Trophoblast cell (in vitro differentiated cells and primary cell): Measurements from ENCODE around the gene CLCA2.
"Not testable (repeated sequence)": the region's sequence is repeated elsewhere in the genome, so short reads cannot be mapped to it uniquely, and the experiment has no call there.

Experiments used
- DNase-seq, 2 donors: peaks; one replicate each; pipeline ENCODE4 v3.0.0-alpha.2; 2016
- H2AFZ ChIP-seq: 2 replicates; pipeline ENCODE4 v1.6.1; 2013; ENCODE audit warnings: low read length, moderate library complexity, mild to moderate bottlenecking; ENCODE audit not compliant: insufficient read depth, poor library complexity
- H2AK5ac ChIP-seq: 2 replicates; pipeline ENCODE4 v1.6.1; 2013; ENCODE audit warnings: mild to moderate bottlenecking, low read length
- H2BK120ac ChIP-seq: 2 replicates; pipeline ENCODE4 v1.6.1; 2013; ENCODE audit warnings: low read length, mild to moderate bottlenecking, moderate library complexity; ENCODE audit not compliant: insufficient read depth, poor library complexity
- H2BK12ac ChIP-seq: 2 replicates; pipeline ENCODE4 v1.6.1; 2013; ENCODE audit warnings: mild to moderate bottlenecking, low read length, moderate library complexity
- H2BK5ac ChIP-seq: 2 replicates; pipeline ENCODE4 v1.6.1; 2013; ENCODE audit warnings: low read length, low read depth, moderate library complexity, mild to moderate bottlenecking; ENCODE audit not compliant: poor library complexity
- H3K14ac ChIP-seq: 2 replicates; pipeline ENCODE4 v1.6.1; 2013; ENCODE audit warnings: mild to moderate bottlenecking, low read length
- H3K18ac ChIP-seq: 2 replicates; pipeline ENCODE4 v1.6.1; 2013; ENCODE audit warnings: mild to moderate bottlenecking, low read length
- H3K23ac ChIP-seq: 2 replicates; pipeline ENCODE4 v1.6.1; 2013; ENCODE audit warnings: low read length
- H3K27ac ChIP-seq: 2 replicates; pipeline ENCODE4 v1.5.1; 2013; ENCODE audit warnings: low read depth, mild to moderate bottlenecking, inconsistent platforms, low read length, moderate library complexity
- H3K27me3 ChIP-seq: 2 replicates; pipeline ENCODE4 v1.6.1; 2013; ENCODE audit warnings: inconsistent platforms, mild to moderate bottlenecking, low read length, moderate library complexity; ENCODE audit not compliant: insufficient read depth
- H3K36me3 ChIP-seq, 2 experiments: 1 replicate in 1 of 2; 2 replicates in 1 of 2; pipeline ENCODE4 v1.6.1; 2013; ENCODE audit warnings: low read length in 2 of 2, mild to moderate bottlenecking in 2 of 2, moderate library complexity in 1 of 2; ENCODE audit not compliant: insufficient read depth in 2 of 2, control insufficient read depth in 1 of 2
- H3K4ac ChIP-seq: 2 replicates; pipeline ENCODE4 v1.6.1; 2013; ENCODE audit warnings: low read depth, mild to moderate bottlenecking, low read length, moderate library complexity
- H3K4me1 ChIP-seq, 2 experiments: 1 replicate in 1 of 2; 2 replicates in 1 of 2; pipeline ENCODE4 v1.6.1; 2013; ENCODE audit warnings: low read length in 2 of 2, mild to moderate bottlenecking in 2 of 2, moderate library complexity in 1 of 2; ENCODE audit not compliant: insufficient read depth in 2 of 2, control insufficient read depth in 1 of 2
- H3K4me2 ChIP-seq: 2 replicates; pipeline ENCODE4 v1.6.1; 2013; ENCODE audit warnings: inconsistent platforms, mild to moderate bottlenecking, low read length, moderate library complexity
- H3K4me3 ChIP-seq: 2 replicates; pipeline ENCODE4 v1.5.1; 2013; ENCODE audit warnings: mild to moderate bottlenecking, low read depth, low read length, inconsistent platforms
- H3K79me1 ChIP-seq: one replicate; pipeline ENCODE4 v1.6.1; 2013; ENCODE audit warnings: low read length
- H3K79me2 ChIP-seq: 2 replicates; pipeline ENCODE4 v1.6.1; 2013; ENCODE audit warnings: low read length, mild to moderate bottlenecking; ENCODE audit not compliant: control insufficient read depth, insufficient read depth, poor library complexity
- H3K9ac ChIP-seq: 2 replicates; pipeline ENCODE4 v1.6.1; 2013; ENCODE audit warnings: mild to moderate bottlenecking, low read length
- H3K9me3 ChIP-seq: 2 replicates; pipeline ENCODE4 v1.6.1; 2013; ENCODE audit warnings: low read depth, mild to moderate bottlenecking, control low read depth, inconsistent platforms, low read length; ENCODE audit not compliant: insufficient read depth
- H4K12ac ChIP-seq: 2 replicates; pipeline ENCODE4 v1.6.1; 2013; ENCODE audit warnings: low read depth, mild to moderate bottlenecking, low read length, moderate library complexity
- H4K8ac ChIP-seq: 2 replicates; pipeline ENCODE4 v1.6.1; 2013; ENCODE audit warnings: low read depth, mild to moderate bottlenecking, low read length, moderate library complexity
- H4K91ac ChIP-seq: one replicate; pipeline ENCODE4 v1.6.1; 2013; ENCODE audit warnings: low read depth, mild to moderate bottlenecking, low read length, moderate library complexity
- WGBS: extraction: QIAGEN DNeasy Blood & Tissue Kit; methylation state at CpG from one replicate; pipeline ENCODE4 v1.1.7; 2013; ENCODE audit warnings: missing lambda C conversion rate; ENCODE audit not compliant: insufficient read length, insufficient coverage; ENCODE audit errors: extremely low coverage; 5-methylcytosine and 5-hydroxymethylcytosine counted together

CLCA2 gene

DNA sequence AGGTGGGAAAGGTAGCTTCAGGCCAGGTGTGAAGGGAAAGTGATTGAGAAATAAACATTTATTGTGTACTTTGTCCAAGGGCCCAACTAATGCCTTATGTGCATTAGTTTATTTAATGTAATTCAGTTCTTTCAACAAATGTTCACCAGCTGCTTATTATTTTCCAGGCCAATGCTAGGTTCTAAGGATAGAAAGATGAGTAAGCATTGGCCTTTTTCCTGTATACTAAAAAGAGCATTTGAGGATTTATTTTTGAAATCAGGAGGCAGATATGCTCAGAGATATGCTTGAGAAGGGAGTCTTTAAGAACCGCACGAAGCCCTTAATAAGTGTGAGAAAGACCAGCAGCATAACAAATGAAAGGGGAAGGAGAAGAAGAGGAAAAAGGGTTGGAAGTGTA, 76.7 kb downstream of the CLCA2 start:
- Histone ChIP-seq H3K4me2 (no peak overlapping the region), H3K27me3 (no peaks in the 10 kb centered on the region), H3K14ac (no peak overlapping the region), H2AFZ (no peak overlapping the region), H3K9ac (no peak overlapping the region), H4K91ac (no peak overlapping the region), H2BK5ac (no peak overlapping the region), H3K79me2 (peaks cover 2% of the 10 kb centered on the region), H3K27ac (no peak overlapping the region), H4K12ac (no peak overlapping the region), H4K8ac (no peak overlapping the region), H3K4me3 (no peak overlapping the region), H3K4me1 (peaks cover 13% of the 10 kb centered on the region in 2 experiments), H3K18ac (no peak overlapping the region), H3K23ac (no peak overlapping the region), H3K9me3 (no peaks in the 10 kb centered on the region), H3K36me3 (no peaks in the 10 kb centered on the region), H2AK5ac (no peak overlapping the region), H2BK120ac (no peak overlapping the region), H2BK12ac (no peak overlapping the region), H3K4ac (no peak overlapping the region), H3K79me1 (peaks cover 18% of the 10 kb centered on the region)
- WGBS = no CpG with 5 or more reads among the region's 2 CpGs
- no peak for DNase-seq

DNA sequence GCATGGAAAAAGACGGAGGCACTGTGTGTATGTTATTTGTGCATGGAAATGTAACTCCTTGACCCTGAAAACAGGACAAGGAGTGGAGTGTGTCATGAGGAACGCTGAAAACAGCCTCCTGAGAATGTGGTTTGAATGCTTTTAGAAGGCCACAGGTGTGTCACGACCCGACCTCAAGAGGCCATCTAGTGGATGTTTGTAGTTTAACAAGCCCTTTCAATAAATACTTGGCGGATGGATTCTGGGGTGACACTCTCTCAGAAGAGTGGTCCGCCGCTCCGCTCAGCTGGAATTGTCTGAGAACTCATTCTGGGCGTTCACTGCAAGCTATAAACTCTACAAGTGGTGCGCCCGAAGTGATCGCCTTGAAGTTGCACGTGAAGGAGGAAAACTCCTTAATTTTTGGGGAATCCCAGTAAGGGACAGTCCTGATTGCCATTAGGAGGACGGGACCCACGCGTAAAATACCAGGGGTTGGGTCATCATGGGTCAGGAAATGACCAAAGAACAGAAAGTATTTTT, 78.2 kb downstream of the CLCA2 start:
- H3K27me3 ChIP-seq, H3K18ac ChIP-seq, H4K91ac ChIP-seq, H3K79me2 ChIP-seq, H2AK5ac ChIP-seq, H3K9me3 ChIP-seq, H3K36me3 ChIP-seq, H3K4ac ChIP-seq, H3K23ac ChIP-seq, H4K12ac ChIP-seq, H3K4me3 ChIP-seq: not testable (repeated sequence)
- peak overlapping the region; percentile 77 for H3K4me2 ChIP-seq
- peak overlapping the region; percentile 86 for H4K8ac ChIP-seq
- WGBS = no CpG with 5 or more reads among the region's 16 CpGs
- peak overlapping the region; percentile 82 for H2BK120ac ChIP-seq
- H3K4me1 ChIP-seq = peaks cover 13% of the 10 kb centered on the region in 2 experiments
- peak overlapping the region; percentile 54 for H3K9ac ChIP-seq
- peak overlapping the region; percentile 62 for H2AFZ ChIP-seq
- peak overlapping the region; percentile 85 for H3K27ac ChIP-seq
- H2BK5ac ChIP-seq = peak overlapping the region; percentile 60
- peak; percentile 58 to 72 for DNase-seq
- H3K14ac ChIP-seq = peak overlapping the region; percentile 65
- peak overlapping the region; percentile 62 for H2BK12ac ChIP-seq
- H3K79me1 ChIP-seq = peaks cover 18% of the 10 kb centered on the region

DNA sequence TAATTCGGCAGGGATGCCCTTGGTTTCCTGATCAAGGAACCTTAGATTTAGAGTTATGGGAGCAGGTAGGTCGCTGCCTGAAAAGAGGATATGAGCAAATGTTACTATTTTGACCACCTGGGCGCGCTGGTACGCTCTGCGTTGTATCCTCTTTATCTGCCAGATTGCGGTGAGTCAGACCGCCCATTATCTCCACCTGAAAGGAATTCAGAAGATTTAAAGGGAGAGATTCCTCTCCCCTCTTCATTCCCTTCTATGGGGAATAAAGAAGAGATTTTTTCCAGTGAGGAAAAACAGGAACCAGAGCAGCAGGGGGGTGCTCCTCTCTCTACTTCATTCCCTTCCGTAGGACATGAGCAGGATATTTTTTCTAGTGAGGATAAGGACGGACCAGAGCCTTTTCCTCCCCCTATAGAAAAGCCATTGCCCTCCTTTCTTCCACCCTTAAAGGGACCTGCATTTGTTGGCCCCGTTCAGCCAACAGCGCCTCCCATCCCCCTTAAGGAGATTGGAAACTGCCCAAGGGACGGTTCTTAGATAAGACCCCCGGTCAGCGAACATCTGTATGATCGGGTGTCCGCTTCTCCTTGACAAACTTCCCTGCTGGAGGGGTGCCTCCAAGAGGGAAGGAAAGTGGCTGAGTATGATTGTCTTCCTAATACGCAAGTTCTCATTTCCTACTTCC, 78.9 kb downstream of the CLCA2 start:
- Histone ChIP-seq H2BK120ac (peak overlapping the region; percentile 87), H3K9me3 (no peaks in the 10 kb centered on the region), H3K27me3 (no peaks in the 10 kb centered on the region), H3K14ac (peak overlapping the region; percentile 12), H3K4me2 (peak overlapping the region; percentile 77), H3K4ac (no peak overlapping the region), H3K27ac (peak overlapping the region; percentile 95), H3K36me3 (no peaks in the 10 kb centered on the region), H4K12ac (no peak overlapping the region), H2BK12ac (peak overlapping the region; percentile 25), H3K23ac (no peak overlapping the region), H4K91ac (peak overlapping the region; percentile 88), H3K79me2 (peaks cover 2% of the 10 kb centered on the region), H2AK5ac (no peak overlapping the region), H3K9ac (peak overlapping the region; percentile 60), H3K4me3 (no peak overlapping the region), H3K79me1 (peaks cover 18% of the 10 kb centered on the region), H4K8ac (peak overlapping the region; percentile 31), H2AFZ (peak overlapping the region; percentile 43), H2BK5ac (peak overlapping the region; percentile 78), H3K18ac (peak overlapping the region; percentile 72), H3K4me1 (peaks cover 13% of the 10 kb centered on the region in 2 experiments)
- no CpG with 5 or more reads among the region's 18 CpGs for WGBS
- DNase-seq = peak; percentile 89 to 91

DNA sequence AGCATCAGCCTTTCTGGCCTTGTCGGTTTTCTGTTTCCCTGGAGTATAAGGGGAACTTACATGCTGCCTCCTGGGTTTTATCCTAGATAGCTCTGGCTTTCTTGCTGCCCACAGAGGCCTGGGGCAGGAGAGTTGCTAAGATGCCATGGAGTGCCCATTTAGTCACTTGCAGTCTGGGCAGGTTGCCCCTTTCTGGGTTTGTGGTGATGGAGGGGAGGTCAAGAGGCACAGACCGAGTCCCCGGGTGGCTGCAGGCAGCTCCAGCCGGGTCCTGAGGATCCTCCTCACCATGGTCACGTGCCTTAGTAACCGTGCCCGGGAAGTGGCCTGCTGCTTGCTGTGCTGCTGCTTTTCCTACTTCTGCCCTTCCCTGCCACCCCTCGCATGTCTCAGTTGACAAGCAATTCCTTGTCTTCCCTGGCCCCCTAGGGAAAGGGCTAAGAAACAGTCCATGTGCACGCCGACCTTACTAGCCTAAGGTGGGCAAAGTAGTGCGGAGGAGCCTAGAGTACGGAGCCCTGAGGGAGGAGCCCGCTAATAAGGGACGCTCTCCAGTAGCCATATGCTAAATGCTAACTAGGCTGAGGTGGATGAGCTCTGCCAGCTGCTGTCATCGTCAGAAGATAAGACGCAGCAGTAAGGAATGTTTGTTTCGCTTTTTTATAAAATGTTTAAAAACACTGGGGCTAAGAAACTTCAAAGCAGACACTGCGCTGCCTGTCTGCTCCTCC, 79.6 kb downstream of the CLCA2 start:
- no peak overlapping the region for H2AK5ac ChIP-seq
- peak overlapping the region; percentile 12 for H3K14ac ChIP-seq
- peaks cover 2% of the 10 kb centered on the region for H3K79me2 ChIP-seq
- peaks cover 18% of the 10 kb centered on the region for H3K79me1 ChIP-seq
- peak overlapping the region; percentile 51 for H2BK12ac ChIP-seq
- peak overlapping the region; percentile 95 for H3K27ac ChIP-seq
- H4K91ac ChIP-seq = peak overlapping the region; percentile 88
- peak overlapping the region; percentile 77 for H3K4me2 ChIP-seq
- H3K4me3 ChIP-seq = no peak overlapping the region
- no peaks in the 10 kb centered on the region for H3K36me3 ChIP-seq
- H3K9ac ChIP-seq = no peak overlapping the region
- no peaks in the 10 kb centered on the region for H3K9me3 ChIP-seq
- DNase-seq = peak in 1 of 2 donors; percentile 50
- no peaks in the 10 kb centered on the region for H3K27me3 ChIP-seq
- H3K18ac ChIP-seq = peak overlapping the region; percentile 72
- no peak overlapping the region for H3K4ac ChIP-seq
- H2BK5ac ChIP-seq = peak overlapping the region; percentile 78
- no CpG with 5 or more reads among the region's 18 CpGs for WGBS
- peak overlapping the region; percentile 31 for H4K8ac ChIP-seq
- H4K12ac ChIP-seq = peak overlapping the region; percentile 34
- H3K4me1 ChIP-seq = peaks cover 13% of the 10 kb centered on the region in 2 experiments
- H2AFZ ChIP-seq = peak overlapping the region; percentile 56
- H3K23ac ChIP-seq = no peak overlapping the region
- H2BK120ac ChIP-seq = peak overlapping the region; percentile 87
